Activated naive CD8-positive, alpha-beta T cell treated with anti-CD3 and anti-CD28 coated beads for 36 hours (primary cell): ENCODE measurements around the gene CLTB. TPM values are rescaled to one million over a fixed set of nuclear protein-coding genes. Genes with fewer than 3 reads are reported as not detected.

Experiments used
- DNase-seq: peaks from one replicate; pipeline ENCODE4 v3.0.0; 2021
- H3K27ac Mint-ChIP-seq: one replicate; pipeline ENCODE4 v1.8.0; 2022; ENCODE audit warnings: mild to moderate bottlenecking, moderate library complexity, mixed read lengths
- H3K27me3 Mint-ChIP-seq: one replicate; pipeline ENCODE4 v1.8.0; 2022; ENCODE audit warnings: mild to moderate bottlenecking, mixed read lengths
- H3K36me3 Mint-ChIP-seq: one replicate; pipeline ENCODE4 v1.8.0; 2021; ENCODE audit warnings: mild to moderate bottlenecking, mixed read lengths
- H3K4me1 Mint-ChIP-seq: one replicate; pipeline ENCODE4 v1.8.0; 2021; ENCODE audit warnings: mixed read lengths
- H3K4me3 Mint-ChIP-seq: one replicate; pipeline ENCODE4 v1.8.0; 2022; ENCODE audit warnings: mild to moderate bottlenecking, moderate library complexity, mixed read lengths
- H3K9me3 Mint-ChIP-seq: one replicate; pipeline ENCODE4 v1.8.0; 2022; ENCODE audit warnings: mixed read lengths
- total RNA-seq, 2 experiments: library from RNA; stranded (reverse); gene quantifications; one replicate each; pipeline ENCODE4 v1.2.3, GENCODE V29; 2021

The CLTB gene
- total RNA-seq, 2 experiments from 2014 or later: 53.4 to 57.7 TPM

DNA sequence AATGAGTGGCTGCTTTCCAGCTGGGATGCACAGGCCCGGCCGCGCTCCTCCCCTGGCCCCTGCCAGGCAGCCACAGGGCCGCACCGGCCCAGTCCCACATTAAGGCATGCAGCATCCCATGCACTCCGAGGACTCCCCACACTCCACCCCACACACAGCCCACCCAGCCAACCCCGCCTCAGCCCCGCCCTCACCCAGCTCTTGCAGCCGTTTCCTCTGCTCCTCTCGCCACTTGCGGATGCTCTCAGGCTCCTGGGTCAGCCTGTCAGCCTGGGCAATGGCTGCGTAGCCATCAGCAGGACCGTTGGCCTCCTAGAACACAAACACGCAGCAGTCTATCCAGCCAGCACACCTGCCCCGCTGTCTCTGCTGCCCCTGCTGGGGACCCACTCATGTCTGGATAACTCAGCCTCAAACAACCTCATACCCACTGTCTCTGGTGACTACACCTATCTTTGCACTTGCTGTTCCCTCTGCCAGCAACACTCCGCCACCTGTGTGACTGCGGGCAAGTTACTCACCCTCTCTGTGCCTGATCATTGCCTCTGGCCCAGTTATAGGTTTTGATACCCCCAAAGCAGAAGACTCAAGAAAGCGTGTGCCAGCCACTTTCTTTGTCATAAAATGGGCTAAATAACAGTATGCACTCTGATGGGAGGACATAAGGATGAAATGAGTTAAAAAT is 18.5 kb downstream of the CLTB start:
- no peaks in the 10 kb centered on the region for H3K27me3 Mint-ChIP-seq
- no peak overlapping the region for H3K4me3 Mint-ChIP-seq

DNA sequence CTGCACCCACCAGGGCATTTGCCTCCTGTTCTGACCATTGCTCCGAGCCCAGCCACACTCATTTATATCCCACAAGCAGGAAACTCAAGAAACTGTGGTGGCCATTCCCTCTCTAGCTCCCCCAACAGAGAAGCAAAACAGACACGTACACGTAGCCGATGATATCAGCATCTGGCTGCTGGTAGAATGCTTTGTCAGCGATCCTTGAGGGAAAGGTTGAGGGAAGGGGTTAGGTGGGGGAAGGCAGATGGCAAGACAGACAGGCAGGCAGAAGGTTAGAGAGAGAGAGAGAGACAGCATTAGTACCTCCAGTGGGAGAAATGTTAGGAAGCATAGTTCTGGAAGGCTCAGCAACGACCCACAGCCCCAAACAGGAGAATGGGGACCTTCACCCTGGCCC is 20.0 kb downstream of the CLTB start:
- no peak for DNase-seq
- no peaks in the 10 kb centered on the region for H3K36me3 Mint-ChIP-seq
- H3K4me3 Mint-ChIP-seq: no peak overlapping the region
- H3K9me3 Mint-ChIP-seq: no peaks in the 10 kb centered on the region
- H3K4me1 Mint-ChIP-seq: peaks cover 1% of the 10 kb centered on the region
- H3K27ac Mint-ChIP-seq: no peak overlapping the region
- no peaks in the 10 kb centered on the region for H3K27me3 Mint-ChIP-seq

More for the DNA sequence above, 18.5 kb downstream of the CLTB start:
- DNase-seq: no peak
- Mint-ChIP-seq H3K9me3 (no peaks in the 10 kb centered on the region), H3K27ac (no peak overlapping the region), H3K4me1 (no peaks in the 10 kb centered on the region), H3K36me3 (no peaks in the 10 kb centered on the region)

DNA sequence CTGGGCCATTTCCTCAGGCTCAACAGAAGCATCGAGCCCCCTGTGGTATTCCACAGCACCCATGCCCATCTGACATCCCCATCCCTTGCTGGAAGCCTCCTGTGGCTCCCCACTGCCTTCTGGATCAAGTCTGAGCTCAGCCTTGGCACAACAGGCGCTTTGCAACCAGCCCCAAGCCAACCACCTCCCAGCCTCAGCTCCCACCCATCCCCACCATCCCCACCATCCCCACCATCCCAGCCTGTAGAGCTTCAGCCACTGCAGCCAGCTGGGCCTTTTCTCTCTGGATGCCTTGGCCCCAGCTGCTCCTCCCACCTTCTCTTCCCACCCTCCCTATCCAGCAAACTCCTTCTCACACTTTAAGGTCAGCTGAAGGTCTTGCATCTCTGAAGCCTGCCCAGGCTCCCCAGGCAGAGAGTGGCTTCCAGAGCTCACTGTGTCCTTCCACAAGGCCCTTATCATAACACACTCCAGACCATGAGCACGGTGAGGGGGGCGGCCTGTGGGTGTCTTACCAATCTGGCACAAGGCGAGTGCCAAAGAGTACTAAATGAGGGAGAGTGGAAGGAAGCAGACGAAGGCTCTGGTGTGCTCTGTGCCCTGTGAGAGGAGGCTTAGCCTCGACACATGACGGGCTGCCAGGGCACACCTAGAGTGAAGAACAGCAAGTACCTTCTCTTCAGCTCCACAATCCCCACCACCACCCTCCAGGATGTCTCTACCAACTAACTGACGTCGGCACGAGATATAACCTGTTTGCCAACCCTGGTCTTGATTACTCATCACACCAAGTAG is 21.3 kb downstream of the CLTB start:
- no peak for DNase-seq

DNA sequence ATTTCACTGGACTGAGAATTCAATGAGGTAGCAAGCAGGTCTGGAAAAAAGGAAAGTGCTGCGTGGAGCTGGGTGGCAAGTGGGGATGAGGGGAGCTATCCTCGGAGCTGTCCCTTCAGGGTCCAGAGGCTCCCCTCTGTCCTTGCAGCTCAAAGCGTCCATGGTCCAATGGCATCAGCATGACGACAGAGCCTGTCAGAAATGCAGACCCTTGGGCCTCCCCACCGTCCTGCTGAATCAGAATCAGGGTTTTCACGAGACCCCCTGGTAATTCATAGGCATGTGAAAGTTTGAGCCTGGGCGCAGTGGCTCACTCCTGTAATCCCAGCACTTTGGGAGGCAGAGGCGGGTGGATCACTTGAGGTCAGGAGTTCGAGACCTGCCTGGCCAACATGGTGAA is 22.2 kb downstream of the CLTB start:
- DNase-seq: no peak
- Mint-ChIP-seq H3K36me3 (peaks cover 14% of the 10 kb centered on the region), H3K9me3 (no peaks in the 10 kb centered on the region), H3K27me3 (no peaks in the 10 kb centered on the region), H3K4me3 (no peak overlapping the region), H3K4me1 (peaks cover 4% of the 10 kb centered on the region), H3K27ac (no peak overlapping the region)

More for the DNA sequence above, 21.3 kb downstream of the CLTB start:
- Mint-ChIP-seq H3K27me3 (no peaks in the 10 kb centered on the region), H3K4me3 (no peak overlapping the region), H3K4me1 (peaks cover 1% of the 10 kb centered on the region), H3K27ac (no peak overlapping the region), H3K36me3 (peaks cover 8% of the 10 kb centered on the region), H3K9me3 (no peaks in the 10 kb centered on the region)

DNA sequence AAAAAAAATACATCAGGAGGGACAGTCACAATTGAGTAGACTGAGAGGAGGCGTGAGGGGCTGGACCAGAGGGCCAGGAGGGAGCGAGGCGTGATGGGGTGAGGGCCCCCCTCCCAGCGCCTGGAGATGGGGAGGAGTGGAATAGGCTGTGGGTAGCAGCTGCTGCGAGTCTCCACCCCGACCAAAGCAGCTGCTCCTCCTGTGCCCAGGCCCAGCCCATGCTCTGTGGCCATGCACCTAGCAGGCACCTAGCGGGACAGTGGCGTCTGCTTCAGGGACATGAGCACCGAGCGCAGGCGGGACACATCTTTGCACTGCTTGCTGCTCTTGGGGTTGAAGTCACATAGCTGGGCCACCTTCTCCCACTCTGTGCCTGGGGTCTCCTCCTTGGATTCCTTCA is 23.8 kb downstream of the CLTB start:
- no peaks in the 10 kb centered on the region for H3K27me3 Mint-ChIP-seq
- H3K4me1 Mint-ChIP-seq: peaks cover 4% of the 10 kb centered on the region
- peaks cover 22% of the 10 kb centered on the region for H3K36me3 Mint-ChIP-seq
- H3K9me3 Mint-ChIP-seq: no peaks in the 10 kb centered on the region
- H3K27ac Mint-ChIP-seq: no peak overlapping the region
- no peak for DNase-seq
- no peak overlapping the region for H3K4me3 Mint-ChIP-seq

DNA sequence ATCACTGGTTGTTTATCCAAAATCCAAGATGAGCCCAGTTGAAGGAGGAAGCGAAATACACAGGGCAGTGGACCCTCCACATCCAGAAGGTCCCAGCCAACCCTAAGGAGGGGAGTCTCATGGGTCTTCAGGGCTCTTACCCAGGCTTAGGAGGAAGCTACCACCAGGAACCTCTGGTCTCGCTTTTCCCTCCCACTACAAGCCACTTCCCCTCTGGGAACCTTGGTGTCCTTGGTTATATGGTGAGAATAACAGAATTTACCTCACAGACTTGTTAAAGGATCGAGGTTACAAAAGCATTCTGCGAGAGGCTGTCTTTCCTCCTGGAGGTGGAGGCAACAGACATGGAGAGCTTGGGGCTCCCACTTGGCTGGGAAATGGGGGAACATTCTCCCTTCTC is 24.3 kb downstream of the CLTB start:
- Mint-ChIP-seq H3K9me3 (no peaks in the 10 kb centered on the region), H3K27me3 (no peaks in the 10 kb centered on the region), H3K4me3 (no peak overlapping the region), H3K36me3 (peaks cover 28% of the 10 kb centered on the region), H3K27ac (no peak overlapping the region), H3K4me1 (peaks cover 7% of the 10 kb centered on the region)
- no peak for DNase-seq

DNA sequence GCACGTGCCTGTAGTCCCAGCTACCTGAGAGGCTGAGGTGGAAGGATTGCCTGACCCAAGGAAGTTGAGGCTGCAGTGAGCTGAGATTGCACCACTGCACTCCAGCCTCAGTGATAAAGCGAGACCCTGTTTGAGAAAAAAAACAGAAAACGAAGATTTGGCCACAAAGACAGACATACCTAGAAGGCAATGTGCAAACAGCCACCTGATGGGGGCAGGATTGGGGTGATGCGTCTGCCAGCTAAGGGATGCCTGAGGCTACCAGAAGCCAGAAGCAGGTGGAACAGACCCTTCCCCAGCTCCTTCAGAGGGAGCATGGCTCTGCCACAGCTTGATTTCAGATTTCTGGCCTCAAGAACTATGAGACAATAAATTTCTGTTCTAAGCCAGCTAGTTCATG is 24.9 kb downstream of the CLTB start:
- no peak for DNase-seq
- Mint-ChIP-seq H3K9me3 (no peaks in the 10 kb centered on the region), H3K27ac (no peak overlapping the region), H3K36me3 (peaks cover 33% of the 10 kb centered on the region), H3K4me3 (no peak overlapping the region), H3K27me3 (no peaks in the 10 kb centered on the region), H3K4me1 (peaks cover 12% of the 10 kb centered on the region)

DNA sequence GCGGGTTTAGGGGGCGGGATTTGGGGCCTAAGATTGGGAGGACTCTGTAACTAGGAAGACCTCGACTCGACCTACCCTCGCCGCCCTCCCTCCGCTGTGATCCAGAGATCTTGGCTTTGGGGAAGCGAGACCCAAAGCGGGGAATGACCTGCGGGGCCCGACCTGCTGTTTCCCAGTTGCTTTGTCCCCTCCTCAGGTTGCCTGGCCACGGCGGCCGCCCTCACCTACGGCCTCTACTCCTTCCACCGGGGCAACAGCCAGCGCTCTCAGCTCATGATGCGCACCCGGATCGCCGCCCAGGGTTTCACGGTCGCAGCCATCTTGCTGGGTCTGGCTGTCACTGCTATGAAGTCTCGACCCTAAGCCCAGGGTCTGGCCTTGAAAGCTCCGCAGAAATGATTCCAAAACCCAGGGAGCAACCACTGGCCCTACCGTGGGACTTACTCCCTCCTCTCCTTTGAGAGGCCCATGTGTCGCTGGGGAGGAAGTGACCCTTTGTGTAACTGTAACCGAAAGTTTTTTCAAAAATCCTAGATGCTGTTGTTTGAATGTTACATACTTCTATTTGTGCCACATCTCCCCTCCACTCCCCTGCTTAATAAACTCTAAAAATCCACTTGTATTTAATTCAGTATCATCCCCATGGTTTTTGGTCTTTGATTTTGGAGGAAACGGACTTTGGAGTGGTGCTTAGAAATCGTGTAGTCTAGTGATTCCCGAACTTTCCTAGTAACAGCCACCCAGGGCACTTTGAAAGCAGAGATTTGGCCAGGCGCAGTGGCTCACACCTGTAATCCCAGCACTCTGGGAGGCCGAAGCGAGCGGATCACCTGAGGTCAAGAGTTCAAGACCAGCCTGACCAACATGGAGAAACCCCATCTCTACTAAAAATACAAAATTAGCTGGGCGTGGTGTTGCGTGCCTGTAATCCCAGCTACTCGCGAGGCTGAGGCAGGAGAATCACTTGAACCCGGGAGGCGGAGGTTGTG is 26.9 kb downstream of the CLTB start:
- Mint-ChIP-seq H3K27me3 (no peaks in the 10 kb centered on the region), H3K9me3 (no peaks in the 10 kb centered on the region), H3K4me1 (peaks cover 27% of the 10 kb centered on the region), H3K27ac (peak overlapping the region; percentile 100), H3K36me3 (peaks cover 48% of the 10 kb centered on the region), H3K4me3 (peak overlapping the region; percentile 98)
- no peak for DNase-seq

DNA sequence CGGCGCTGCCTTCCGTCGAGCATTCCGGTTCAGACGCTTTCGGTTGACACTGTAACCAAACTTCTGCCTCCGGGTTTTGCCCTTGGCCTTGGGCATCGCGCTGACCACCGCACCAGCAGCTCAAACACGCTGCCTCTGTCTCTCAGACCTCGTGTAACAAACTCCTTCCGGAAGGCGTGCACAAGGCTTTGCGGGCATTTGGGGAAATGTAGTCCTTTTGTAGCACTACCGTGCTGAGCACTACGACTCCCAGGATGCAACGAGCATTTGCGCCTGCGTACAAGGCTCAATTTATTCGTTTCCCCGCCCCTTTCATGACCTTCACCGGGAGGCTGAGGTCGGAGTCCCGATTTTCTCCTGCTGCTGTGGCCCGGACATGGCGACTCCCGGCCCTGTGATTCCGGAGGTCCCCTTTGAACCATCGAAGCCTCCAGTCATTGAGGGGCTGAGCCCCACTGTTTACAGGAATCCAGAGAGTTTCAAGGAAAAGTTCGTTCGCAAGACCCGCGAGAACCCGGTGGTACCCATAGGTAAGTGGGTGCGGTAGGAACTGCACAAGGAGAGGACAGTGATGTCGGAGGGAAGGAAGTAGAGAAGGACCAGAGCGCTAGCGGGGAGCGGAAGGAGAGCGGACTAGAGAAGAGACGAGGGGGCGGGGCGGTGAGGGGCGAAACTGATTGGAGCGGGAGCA is 27.8 kb downstream of the CLTB start, which contains the start of the genes HIGD2A and NOP16:
Gene HIGD2A, plus strand, starts transcription at position 308 of the 691 bp plus-strand sequence. Its CDS starts 69 bp downstream, at position 377.
Gene NOP16, minus strand, starts transcription at position 155 of the 691 bp plus-strand sequence. Its CDS starts 59 bp downstream, at position 96.
- H3K36me3 Mint-ChIP-seq: peaks cover 53% of the 10 kb centered on the region
- peak within 1 kb of the TSS; percentile 100 for H3K27ac Mint-ChIP-seq
- peak within 1 kb of the TSS; percentile 98 for H3K4me3 Mint-ChIP-seq

DNA sequence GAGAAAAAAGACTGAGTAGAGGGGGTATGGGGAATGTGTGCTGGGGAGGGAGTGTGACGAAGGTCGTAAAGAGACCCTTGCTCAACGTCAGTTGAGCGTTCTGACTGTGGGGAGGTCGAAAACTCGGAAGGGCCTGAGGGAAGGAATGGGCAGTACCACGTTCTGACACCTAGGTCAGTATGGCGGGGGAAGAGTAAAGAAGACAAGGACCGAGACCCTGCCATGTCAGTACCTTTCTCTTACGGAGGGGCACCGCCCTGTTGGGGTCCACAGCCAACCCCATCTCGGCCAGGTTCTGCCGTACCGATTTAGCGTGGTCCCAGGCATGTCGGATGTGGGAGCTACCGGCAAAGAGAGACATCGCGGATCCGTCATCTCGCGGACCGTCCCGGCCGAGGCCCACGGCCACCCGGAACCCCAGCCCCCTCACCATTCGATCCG is 28.3 kb downstream of the CLTB start:
- Mint-ChIP-seq H3K36me3 (peaks cover 53% of the 10 kb centered on the region), H3K27me3 (no peaks in the 10 kb centered on the region), H3K27ac (peak overlapping the region; percentile 100), H3K9me3 (no peaks in the 10 kb centered on the region), H3K4me1 (peaks cover 27% of the 10 kb centered on the region), H3K4me3 (peak overlapping the region; percentile 98)
- DNase-seq: no peak

More for the DNA sequence above, 27.8 kb downstream of the CLTB start, which contains the start of the genes HIGD2A and NOP16:
- Mint-ChIP-seq H3K9me3 (no peaks in the 10 kb centered on the region), H3K27me3 (no peaks in the 10 kb centered on the region), H3K4me1 (peaks cover 27% of the 10 kb centered on the region)
- peak; percentile 98 for DNase-seq

DNA sequence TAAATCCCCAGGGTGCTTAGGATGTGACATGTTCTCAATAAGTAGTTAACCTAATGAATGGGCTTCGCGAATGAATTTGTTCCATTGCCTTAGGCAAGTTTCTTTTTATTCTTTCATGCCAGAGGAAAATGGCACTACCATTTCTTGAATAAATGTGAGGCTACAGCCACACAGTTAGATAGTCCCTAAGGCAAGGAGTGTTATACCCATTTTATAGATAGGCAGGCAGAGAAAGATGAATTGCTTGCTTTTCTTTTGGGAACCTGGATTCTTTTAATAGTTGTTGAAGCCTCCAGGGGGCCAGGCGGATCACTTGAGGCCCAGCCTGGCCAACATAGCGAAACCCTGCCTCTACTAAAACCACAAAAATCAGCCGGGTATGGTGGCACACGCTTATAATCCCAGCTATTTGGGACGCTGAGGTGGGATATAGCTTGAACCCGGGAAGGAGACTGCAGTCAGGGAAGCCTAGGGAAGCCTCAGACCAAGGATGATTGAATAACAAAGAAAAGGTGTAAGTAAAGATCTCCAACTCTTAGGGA is 28.9 kb downstream of the CLTB start:
- Mint-ChIP-seq H3K27me3 (no peaks in the 10 kb centered on the region), H3K27ac (peak overlapping the region; percentile 100), H3K4me3 (peak overlapping the region; percentile 98), H3K9me3 (no peaks in the 10 kb centered on the region), H3K36me3 (peaks cover 55% of the 10 kb centered on the region), H3K4me1 (peaks cover 27% of the 10 kb centered on the region)
- no peak for DNase-seq

DNA sequence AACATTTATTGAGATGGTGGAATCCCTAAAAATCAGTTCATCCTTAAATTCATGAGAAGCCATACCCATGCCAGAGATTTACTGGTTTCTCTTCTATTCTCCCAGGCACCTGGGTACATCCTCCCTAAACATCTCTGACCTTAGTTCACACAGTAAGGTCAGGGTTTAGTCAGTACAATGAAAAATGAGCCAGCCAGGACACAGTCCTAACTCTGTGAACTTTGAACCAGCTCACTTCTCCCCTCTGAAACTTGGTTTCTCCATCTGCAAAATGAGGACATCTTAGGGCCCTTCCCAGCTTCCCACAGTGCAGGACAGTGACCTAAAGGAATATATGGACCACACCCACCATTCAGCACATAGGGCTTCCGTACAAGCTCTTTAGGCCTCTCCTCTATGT is 29.8 kb downstream of the CLTB start:
- Mint-ChIP-seq H3K27ac (peak overlapping the region; percentile 18), H3K36me3 (peaks cover 63% of the 10 kb centered on the region), H3K27me3 (no peaks in the 10 kb centered on the region), H3K9me3 (no peaks in the 10 kb centered on the region), H3K4me3 (peak overlapping the region; percentile 98), H3K4me1 (peaks cover 26% of the 10 kb centered on the region)
- DNase-seq: no peak

DNA sequence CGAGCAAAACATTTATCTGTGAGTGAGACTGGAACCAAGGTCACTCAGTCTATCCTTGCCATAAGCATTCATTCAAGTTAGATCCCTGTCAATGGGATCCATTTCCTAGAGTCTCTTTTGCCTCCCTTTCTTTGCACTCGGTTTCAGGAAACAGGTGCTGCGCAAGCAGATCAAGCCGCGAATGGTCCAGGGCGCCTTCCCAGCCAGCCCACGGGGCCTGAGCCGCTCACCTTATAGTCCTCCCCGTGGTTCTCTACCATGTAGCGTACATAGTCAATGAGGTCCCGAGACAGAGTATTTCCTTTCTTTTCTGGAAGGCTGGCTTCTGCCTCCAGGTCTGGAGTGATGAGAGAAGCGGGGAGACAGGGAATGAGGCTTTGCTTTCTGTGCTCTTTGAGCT is 31.3 kb downstream of the CLTB start:
- no peak overlapping the region for H3K27ac Mint-ChIP-seq
- H3K9me3 Mint-ChIP-seq: no peaks in the 10 kb centered on the region
- H3K4me1 Mint-ChIP-seq: peaks cover 26% of the 10 kb centered on the region
- no peaks in the 10 kb centered on the region for H3K27me3 Mint-ChIP-seq
- no peak overlapping the region for H3K4me3 Mint-ChIP-seq
- peaks cover 55% of the 10 kb centered on the region for H3K36me3 Mint-ChIP-seq
- DNase-seq: no peak
